HG02623 (cell line): ENCODE measurements around the gene KCNAB3.
A peak's percentile ranks its signal among the peaks of the same experiment; 100 is the strongest.

Source experiments
- ATAC-seq: cut with Tn5 transposase; IDR thresholded peaks from one replicate; pipeline ENCODE4 v1.9.1; 2021; ENCODE audit warnings: moderate library complexity; ENCODE audit not compliant: unreplicated experiment

KCNAB3 gene

DNA sequence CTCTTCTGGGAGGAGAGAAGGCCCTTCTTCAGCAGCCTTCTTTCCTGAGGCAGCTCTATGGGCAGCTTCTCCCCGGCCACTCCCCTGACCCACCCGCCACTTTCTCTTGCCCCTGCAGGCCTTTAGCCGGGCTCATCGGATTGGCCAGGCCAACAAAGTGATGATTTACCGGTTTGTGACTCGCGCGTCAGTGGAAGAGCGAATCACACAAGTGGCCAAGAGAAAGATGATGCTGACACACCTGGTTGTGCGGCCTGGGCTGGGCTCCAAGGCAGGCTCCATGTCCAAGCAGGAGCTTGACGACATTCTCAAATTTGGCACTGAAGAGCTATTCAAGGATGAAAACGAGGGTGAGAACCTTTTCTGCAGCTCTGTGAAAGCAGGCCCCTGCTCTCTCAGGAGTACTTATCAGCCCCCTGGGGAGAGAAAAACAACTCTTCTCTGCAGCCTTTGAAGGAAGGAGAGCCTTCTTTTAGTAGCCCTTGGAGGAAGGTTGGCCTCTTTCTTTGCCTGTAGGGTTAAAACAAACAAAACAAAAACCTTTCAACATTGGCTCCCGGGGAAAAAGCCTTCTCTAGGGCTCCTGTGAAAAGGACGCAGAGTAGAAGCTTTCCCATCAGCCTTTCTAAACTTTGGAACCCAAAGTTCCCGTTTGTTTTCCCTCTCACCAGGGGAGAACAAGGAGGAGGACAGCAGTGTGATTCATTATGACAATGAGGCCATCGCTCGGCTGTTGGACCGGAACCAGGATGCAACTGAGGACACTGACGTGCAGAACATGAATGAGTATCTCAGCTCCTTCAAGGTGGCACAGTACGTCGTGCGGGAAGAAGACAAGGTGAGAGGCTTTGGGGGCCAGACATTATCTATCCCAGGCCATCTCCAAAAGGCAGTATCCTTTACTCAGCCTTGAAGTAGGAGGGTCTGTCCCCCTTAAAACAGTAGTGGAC lies 26.2 kb downstream of the KCNAB3 start:
- no peak for ATAC-seq

DNA sequence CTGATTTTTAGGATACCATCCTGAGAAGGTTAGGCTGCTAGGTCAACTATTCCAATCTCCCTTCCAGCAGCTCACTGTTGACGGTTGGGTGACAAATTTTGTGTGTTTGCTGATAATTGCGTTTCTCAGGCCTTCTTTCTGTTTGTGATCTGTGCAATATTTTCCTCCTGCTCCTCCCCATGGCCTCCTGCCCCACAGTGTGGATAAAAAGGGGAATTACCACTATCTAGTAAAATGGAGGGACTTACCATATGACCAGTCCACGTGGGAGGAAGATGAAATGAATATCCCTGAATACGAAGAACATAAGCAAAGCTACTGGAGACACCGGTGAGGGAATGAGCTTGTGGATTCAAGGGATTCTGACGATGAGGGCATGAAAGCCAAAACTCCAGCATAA lies 31.9 kb downstream of the KCNAB3 start:
- no peak for ATAC-seq

DNA sequence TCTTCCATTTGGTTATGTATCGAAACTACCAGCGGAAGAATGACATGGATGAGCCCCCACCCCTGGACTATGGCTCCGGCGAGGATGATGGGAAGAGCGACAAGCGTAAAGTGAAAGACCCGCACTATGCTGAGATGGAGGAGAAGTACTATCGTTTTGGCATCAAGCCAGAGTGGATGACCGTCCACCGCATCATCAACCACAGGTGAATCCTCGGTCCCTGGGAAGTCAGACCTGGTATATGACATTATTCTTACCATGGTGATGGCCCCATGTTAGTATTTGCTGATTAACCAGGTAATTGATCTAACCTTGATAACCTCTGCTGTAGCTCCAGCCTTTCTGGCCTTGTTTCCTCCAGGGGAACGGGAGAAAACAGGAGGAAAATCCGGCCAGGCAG lies 32.6 kb downstream of the KCNAB3 start:
- ATAC-seq = no peak

DNA sequence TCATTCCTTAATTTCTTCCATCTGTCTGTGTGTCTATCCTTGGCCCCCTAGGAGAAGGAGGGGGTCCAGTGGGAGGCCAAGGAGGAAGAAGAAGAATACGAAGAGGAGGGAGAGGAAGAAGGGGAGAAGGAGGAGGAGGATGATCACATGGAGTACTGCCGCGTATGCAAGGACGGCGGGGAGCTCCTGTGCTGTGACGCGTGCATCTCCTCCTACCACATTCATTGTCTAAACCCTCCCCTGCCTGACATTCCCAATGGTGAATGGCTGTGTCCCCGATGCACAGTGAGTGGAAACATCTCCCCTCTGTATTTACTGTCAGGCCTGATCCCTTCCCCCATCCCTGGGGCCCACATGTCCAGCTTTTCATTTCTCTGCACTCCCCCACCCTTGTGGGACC lies 34.8 kb downstream of the KCNAB3 start:
- no peak for ATAC-seq

GRCh38 chr17:7894226-7894625 lies 35.4 kb downstream of the KCNAB3 start:
- no peak for ATAC-seq

GRCh38 chr17:7893187-7893880 lies 36.3 kb downstream of the KCNAB3 start:
- no peak for ATAC-seq

GRCh38 chr17:7889166-7889955 lies 40.3 kb downstream of the KCNAB3 start:
- ATAC-seq = no peak

DNA sequence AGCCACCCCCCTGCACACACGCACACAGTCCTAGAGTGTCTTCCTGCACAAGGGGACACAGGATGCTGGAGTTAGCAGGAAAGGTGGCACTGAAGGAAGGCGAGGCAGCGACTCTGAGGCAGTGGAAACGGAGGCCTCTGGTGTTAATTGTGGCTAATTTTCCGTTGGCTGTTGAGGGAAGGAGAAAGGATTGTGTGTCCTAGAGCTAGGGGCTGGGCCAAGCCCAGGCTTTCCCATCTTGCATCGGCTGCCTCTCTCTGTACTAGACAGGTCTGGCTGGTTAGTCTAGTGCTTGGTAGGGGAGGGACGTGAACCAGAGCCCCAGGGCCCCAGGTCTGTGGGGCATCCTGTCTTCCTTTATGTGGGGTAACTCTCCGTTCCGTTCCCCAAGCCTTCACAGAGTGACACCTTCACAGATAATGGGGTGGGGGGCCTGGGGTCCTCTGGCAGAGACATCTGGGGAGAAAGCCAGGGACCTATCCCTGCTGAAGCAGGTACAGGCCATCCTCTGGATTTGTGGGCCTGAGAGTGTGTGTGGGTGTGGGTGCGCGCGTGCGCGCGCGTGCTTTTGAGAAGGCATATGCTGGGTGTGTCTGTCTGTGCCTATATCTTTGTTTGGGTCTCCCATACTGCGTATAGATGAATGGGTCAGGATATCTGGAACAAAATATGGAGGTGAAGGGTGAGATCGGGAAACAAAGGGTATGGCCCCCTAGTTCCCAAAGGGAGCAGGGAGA lies 41.3 kb downstream of the KCNAB3 start, which contains the start of gene CHD3:
TSS of gene CHD3 (plus strand) at position 606 of the 737 bp plus-strand sequence. CDS start 212 bp downstream, outside the sequence.
- ATAC-seq = no peak

GRCh38 chr17:7887482-7888183 lies 42.0 kb downstream of the KCNAB3 start:
- peak; percentile 43 for ATAC-seq

- ATAC-seq = no peak
Measured at GRCh38 chr17:7887038-7887481, 42.6 kb downstream of the KCNAB3 start.

- ATAC-seq = no peak
Measured at GRCh38 chr17:7886227-7887037, 43.2 kb downstream of the KCNAB3 start.

DNA sequence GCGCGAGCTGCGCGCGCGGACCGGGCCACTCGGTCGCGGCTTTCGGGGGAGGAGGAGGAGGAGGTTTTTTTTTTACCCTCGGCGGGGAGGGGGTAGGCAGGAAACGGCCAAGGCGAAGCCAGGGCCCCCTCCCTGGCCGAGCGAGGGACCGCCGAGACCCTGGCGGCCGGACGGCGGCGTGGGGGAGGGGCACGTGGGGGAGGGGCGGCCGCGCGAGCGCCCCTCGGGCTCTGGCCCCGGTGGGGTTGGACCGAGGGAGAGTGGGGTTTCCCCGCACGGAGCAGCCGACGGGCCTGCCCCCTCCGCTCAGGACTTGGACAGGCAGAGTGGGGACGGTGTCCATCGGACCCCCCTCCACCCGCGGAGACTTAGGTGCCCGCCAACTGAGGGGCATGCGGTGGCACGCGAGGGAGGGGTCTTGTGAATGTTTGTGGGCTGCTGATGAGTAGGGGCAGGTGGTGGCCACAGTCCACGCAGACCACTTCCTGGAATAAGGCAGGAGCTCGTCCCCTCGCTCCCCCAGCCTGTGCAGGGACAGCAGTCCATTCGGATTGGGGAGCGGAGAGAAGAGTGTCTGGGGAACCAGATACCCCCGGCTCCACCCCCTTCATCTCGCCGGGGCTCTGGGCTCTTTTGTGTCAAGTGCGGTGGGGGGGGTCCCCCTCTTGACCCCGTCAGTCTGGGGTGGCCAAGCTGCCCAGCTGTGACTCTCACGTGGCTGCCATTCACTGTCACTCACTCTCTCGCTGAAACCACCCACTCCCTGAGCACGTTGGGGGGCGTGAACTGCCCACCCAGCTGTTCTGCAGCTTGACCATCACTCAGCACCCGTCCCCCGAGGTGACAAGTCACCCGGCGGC lies 44.1 kb downstream of the KCNAB3 start:
- no peak for ATAC-seq

DNA sequence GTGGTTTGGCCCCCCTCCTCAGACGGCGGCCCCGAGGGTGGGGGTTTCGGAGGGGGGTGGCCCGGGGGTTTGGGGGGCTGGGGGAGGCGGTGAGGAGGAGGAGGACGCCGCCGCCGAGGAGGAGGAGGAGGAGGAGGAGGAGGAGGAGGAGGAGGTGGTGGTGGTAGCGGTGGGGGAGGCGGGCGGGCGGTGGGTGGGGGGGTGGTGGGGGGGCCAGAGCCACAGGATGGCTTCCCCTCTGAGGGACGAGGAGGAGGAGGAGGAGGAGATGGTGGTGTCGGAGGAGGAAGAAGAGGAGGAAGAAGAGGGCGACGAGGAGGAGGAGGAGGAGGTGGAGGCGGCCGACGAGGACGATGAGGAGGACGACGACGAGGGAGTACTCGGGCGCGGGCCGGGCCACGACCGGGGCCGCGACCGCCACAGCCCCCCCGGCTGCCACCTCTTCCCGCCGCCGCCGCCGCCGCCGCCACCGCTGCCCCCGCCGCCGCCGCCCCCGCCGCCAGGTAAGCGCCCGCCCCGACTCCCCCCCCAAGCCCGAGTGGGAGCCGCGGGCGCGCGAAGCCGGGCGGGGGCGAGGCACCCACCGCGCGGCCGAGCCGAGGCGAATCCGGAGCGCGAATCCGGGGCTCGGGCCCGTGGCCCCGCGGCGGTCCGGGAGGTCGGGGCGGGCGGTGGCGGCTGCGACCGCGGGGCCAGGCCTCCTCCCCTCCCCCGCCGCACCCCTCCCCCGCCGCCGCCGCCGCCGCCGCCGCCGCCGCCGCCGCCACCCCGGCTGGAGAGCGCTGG lies 44.9 kb downstream of the KCNAB3 start:
- ATAC-seq = no peak

- ATAC-seq = no peak
Measured at GRCh38 chr17:7883781-7884386, 45.8 kb downstream of the KCNAB3 start.

- ATAC-seq = no peak
Measured at GRCh38 chr17:7882629-7883028, 47.0 kb downstream of the KCNAB3 start.

DNA sequence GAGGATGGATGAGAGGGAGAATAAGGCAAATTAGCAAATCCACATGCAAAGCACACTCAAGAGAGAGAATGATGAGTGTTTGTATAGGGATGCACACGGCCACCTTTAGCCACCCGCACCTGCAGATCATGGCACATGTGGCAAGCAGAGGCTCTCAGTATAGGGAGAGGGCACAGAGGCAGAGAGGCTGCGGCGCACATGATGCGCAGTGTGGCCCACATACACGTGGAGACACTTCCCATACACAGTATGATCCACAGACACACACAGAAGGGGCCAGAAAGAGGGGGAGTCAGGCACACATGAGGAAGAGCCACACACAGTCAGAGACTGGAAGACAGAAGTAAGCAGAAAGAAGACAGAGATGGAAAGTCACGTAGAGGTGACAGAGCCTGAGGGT lies 47.6 kb downstream of the KCNAB3 start:
- no peak for ATAC-seq
